Epithelial cell of proximal tubule (primary cell): ENCODE data around the gene HOXD3. TPM values are rescaled to one million over a fixed set of nuclear protein-coding genes. Genes with fewer than 3 reads are reported as not detected.

Source experiments
- DNase-seq: peaks from one replicate; pipeline ENCODE4 v3.0.0-alpha.2; 2011; ENCODE audit warnings: low read depth
- H3K4me3 ChIP-seq: 2 replicates; pipeline ENCODE4 v1.5.1; 2011; ENCODE audit warnings: low read depth, mild to moderate bottlenecking, low read length
- total RNA-seq: library from RNA; depleted of rRNA; stranded (reverse); fragments of >200 nt; gene quantifications from 2 replicates; pipeline ENCODE4 v1.2.3, GENCODE V29; 2015
- TF ChIP-seq, protein P1 (sequence below): conservative IDR thresholded peaks from 2 replicates; pipeline ENCODE4 v1.5.1; 2012; ENCODE audit warnings: low read depth, mild to moderate bottlenecking, low read length

HOXD3 gene
- total RNA-seq, 1 donor from 2014 or later = 9.4 TPM

DNA sequence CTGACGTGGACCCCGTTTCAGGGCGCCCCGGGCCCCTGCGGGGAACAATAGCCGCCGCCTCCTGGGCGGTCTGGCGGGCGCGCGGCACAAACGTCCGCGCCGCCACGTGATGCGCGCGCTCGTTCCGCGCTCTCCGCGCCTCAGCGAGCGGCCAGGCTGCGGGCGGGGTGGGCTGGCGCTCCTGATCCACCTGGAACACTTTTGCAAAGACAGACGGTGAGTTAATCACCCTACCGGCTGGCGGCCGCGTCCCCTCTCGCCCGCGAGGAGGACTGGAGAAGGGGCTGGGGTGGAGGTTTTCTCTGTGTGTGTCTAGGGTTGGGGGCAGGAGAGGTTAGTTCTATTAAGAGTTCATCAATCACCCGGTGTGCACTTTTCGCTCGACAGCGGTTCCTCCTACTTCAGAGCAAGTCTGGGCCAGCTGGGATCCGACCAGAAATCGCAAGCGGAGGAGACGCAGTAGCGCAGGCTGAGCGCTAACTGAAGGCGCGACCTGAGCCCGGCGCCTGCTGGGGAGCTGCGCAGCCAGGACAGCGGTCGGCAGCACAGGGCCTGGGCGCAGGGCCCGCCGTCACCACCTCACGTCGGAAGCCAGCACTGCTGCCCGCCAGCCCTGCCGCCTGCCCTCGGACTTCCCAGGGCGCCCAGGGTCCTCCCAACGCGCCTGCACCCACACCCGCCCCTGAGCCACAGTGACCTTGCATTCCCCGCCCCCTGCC, 21.1 kb downstream of the HOXD3 start:
- DNase-seq = no peak
- TF ChIP-seq, protein P1, sequence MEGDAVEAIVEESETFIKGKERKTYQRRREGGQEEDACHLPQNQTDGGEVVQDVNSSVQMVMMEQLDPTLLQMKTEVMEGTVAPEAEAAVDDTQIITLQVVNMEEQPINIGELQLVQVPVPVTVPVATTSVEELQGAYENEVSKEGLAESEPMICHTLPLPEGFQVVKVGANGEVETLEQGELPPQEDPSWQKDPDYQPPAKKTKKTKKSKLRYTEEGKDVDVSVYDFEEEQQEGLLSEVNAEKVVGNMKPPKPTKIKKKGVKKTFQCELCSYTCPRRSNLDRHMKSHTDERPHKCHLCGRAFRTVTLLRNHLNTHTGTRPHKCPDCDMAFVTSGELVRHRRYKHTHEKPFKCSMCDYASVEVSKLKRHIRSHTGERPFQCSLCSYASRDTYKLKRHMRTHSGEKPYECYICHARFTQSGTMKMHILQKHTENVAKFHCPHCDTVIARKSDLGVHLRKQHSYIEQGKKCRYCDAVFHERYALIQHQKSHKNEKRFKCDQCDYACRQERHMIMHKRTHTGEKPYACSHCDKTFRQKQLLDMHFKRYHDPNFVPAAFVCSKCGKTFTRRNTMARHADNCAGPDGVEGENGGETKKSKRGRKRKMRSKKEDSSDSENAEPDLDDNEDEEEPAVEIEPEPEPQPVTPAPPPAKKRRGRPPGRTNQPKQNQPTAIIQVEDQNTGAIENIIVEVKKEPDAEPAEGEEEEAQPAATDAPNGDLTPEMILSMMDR = no peak
- peak overlapping the region; percentile 61 for H3K4me3 ChIP-seq

- DNase-seq = no peak
- TF ChIP-seq, protein P1 = no peak
- H3K4me3 ChIP-seq = peak overlapping the region; percentile 61
These were observed 21.7 kb downstream of the HOXD3 start for GRCh38 chr2:176178757-176179295.

DNA sequence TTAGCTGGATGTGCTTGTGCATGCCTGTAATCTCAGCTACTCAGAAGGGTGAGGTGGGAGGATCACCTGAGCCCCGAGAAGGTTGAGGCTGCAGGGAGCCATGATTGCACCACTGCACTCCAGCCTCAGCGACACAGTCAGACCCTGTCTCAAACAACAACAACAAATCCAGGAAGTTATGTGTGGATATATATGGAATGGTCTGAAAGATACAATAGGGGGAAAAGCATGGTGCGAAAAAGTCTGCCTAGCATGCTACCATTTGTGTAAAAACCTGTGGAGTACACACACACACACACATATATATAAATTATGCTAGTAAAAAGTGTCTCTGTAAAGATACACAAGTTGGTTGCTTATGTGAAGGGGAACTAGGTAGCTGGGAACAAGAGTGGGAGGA, 24.4 kb downstream of the HOXD3 start:
- no peak overlapping the region for H3K4me3 ChIP-seq
- TF ChIP-seq, protein P1 = no peak
- DNase-seq = no peak

GRCh38 chr2:176182671-176183070, 25.6 kb downstream of the HOXD3 start:
- no peak for DNase-seq
- H3K4me3 ChIP-seq = no peak overlapping the region
- TF ChIP-seq, protein P1 = no peak

- no peak for DNase-seq
- TF ChIP-seq, protein P1 = no peak
- no peak overlapping the region for H3K4me3 ChIP-seq
These were observed 27.6 kb downstream of the HOXD3 start for GRCh38 chr2:176184749-176185148.

DNA sequence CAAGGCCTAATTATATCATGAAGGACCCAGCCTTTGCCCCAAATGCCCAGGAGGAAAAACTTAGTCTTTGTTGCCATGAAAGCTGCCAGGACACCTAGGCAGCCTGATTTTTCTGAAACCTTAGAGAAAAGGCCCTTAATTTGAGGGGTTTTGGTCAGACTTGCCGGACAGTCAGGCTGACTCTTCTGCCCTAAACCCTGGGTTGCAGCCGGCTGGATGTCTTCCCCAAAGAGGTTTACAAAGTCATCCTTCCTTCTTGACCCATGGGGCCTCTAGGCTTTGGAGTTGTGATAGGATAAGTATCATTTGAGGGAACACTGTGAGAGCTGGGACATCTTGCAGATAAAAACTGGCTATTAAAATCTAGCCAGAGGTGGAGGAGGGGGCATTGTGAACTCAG, 28.9 kb downstream of the HOXD3 start:
- H3K4me3 ChIP-seq = no peak overlapping the region
- no peak for DNase-seq
- TF ChIP-seq, protein P1 = no peak
